Right atrium auricular region (tissue), 2 donors: ENCODE results near the gene MRGPRD. TPM values are rescaled to one million over a fixed set of nuclear protein-coding genes. Genes with fewer than 3 reads are reported as not detected.

Experiments
- DNase-seq: peaks from one replicate; pipeline ENCODE4 v3.0.0-alpha.2; 2019; ENCODE audit warnings: low spot score
- H3K27ac ChIP-seq, 2 donors: fragments of 200-600 bp; sonication (generic); 1 replicate in 1 of 2; 2 replicates in 1 of 2; pipeline ENCODE4 v1.5.1; 2016 to 2019
- H3K27me3 ChIP-seq, 2 donors: fragments of 200-600 bp; sonication (generic); one replicate each; pipeline versions ENCODE4 v1.5.1 to v1.6.0; 2017 to 2019
- H3K36me3 ChIP-seq: fragments of 200-600 bp; sonication (generic); one replicate; pipeline ENCODE4 v1.5.1; 2016
- H3K4me1 ChIP-seq, 2 donors: fragments of 200-600 bp; sonication (generic); one replicate each; pipeline versions ENCODE4 v1.5.1 to v1.6.0; 2017 to 2019
- H3K4me3 ChIP-seq, 2 donors: fragments of 200-600 bp; sonication (generic); 1 replicate in 1 of 2; 2 replicates in 1 of 2; pipeline ENCODE4 v1.5.1; 2017 to 2019; ENCODE audit warnings: mild to moderate bottlenecking in 1 of 2, moderate library complexity in 1 of 2
- H3K9me3 ChIP-seq, 2 donors: fragments of 200-600 bp; sonication (generic); one replicate each; pipeline ENCODE4 v1.5.1; 2019
- CTCF ChIP-seq, 2 donors: fragments of 200-600 bp; sonication (generic); IDR thresholded peaks; one replicate each; pipeline ENCODE4 v1.5.1; 2019; ENCODE audit warnings: antibody characterized with exemption in 2 of 2
- total RNA-seq, 2 donors: library from RNA; depleted of rRNA; stranded (reverse); fragments of >200 nt; gene quantifications; one replicate each; pipeline ENCODE4 v1.1.0, GENCODE V29; 2016

The MRGPRD gene
- total RNA-seq, 2 donors from 2014 or later = not detected

- Histone ChIP-seq H3K36me3 (no peaks in the 10 kb centered on the region), H3K4me1 (peaks cover 0 to 61% of the 10 kb centered on the region in 2 donors), H3K27me3 (peaks cover 0 to 3% of the 10 kb centered on the region in 2 donors), H3K4me3 (peak overlapping the region; percentile 45 to 56), H3K27ac (peak overlapping the region; percentile 82 to 90), H3K9me3 (no peaks in the 10 kb centered on the region)
- no peak for TF ChIP-seq CTCF (IDR thresholded peaks at IDR 0.05)
- DNase-seq = no peak
Observed at GRCh38 chr11:69012092-69013008, 31.6 kb upstream of the MRGPRD start.

GRCh38 chr11:69011624-69012091, 30.9 kb upstream of the MRGPRD start:
- no peak for TF ChIP-seq CTCF (IDR thresholded peaks at IDR 0.05)
- H3K27ac ChIP-seq = peak overlapping the region; percentile 82 to 90
- no peak for DNase-seq
- H3K4me1 ChIP-seq = peaks cover 0 to 61% of the 10 kb centered on the region in 2 donors
- H3K4me3 ChIP-seq = peak overlapping the region; percentile 45 to 56
- H3K9me3 ChIP-seq = no peaks in the 10 kb centered on the region
- H3K27me3 ChIP-seq = peaks cover 0 to 3% of the 10 kb centered on the region in 2 donors
- no peaks in the 10 kb centered on the region for H3K36me3 ChIP-seq

GRCh38 chr11:69010964-69011623, 30.3 kb upstream of the MRGPRD start:
- Histone ChIP-seq H3K4me3 (peak overlapping the region; percentile 45 to 56), H3K36me3 (no peaks in the 10 kb centered on the region), H3K27ac (peak overlapping the region; percentile 82 to 90), H3K4me1 (peaks cover 0 to 61% of the 10 kb centered on the region in 2 donors), H3K27me3 (peaks cover 0 to 3% of the 10 kb centered on the region in 2 donors), H3K9me3 (no peaks in the 10 kb centered on the region)
- DNase-seq = peak; percentile 84
- TF ChIP-seq CTCF (IDR thresholded peaks at IDR 0.05) = no peak

GRCh38 chr11:69010361-69010891, 29.6 kb upstream of the MRGPRD start:
- peak overlapping the region; percentile 82 to 90 for H3K27ac ChIP-seq
- H3K4me3 ChIP-seq = peak overlapping the region; percentile 45 to 56
- TF ChIP-seq CTCF (IDR thresholded peaks at IDR 0.05) = no peak
- DNase-seq = no peak
- H3K4me1 ChIP-seq = peaks cover 0 to 61% of the 10 kb centered on the region in 2 donors
- no peaks in the 10 kb centered on the region for H3K9me3 ChIP-seq
- peaks cover 2% of the 10 kb centered on the region for H3K36me3 ChIP-seq
- H3K27me3 ChIP-seq = peaks cover 0 to 3% of the 10 kb centered on the region in 2 donors

GRCh38 chr11:69009441-69010211, 28.8 kb upstream of the MRGPRD start:
- peaks cover 10% of the 10 kb centered on the region for H3K36me3 ChIP-seq
- peaks cover 0 to 3% of the 10 kb centered on the region in 2 donors for H3K27me3 ChIP-seq
- H3K4me3 ChIP-seq = no peak overlapping the region
- peak overlapping the region; percentile 82 to 90 for H3K27ac ChIP-seq
- no peaks in the 10 kb centered on the region for H3K9me3 ChIP-seq
- H3K4me1 ChIP-seq = peaks cover 0 to 57% of the 10 kb centered on the region in 2 donors
- DNase-seq = no peak
- TF ChIP-seq CTCF (IDR thresholded peaks at IDR 0.05) = no peak
